ENCODE measurements around the gene LITAF.
A peak's percentile ranks its signal among the peaks of the same experiment; 100 is the strongest.
"Not testable (repeated sequence)": the region's sequence is repeated elsewhere in the genome, so short reads cannot be mapped to it uniquely, and the experiment has no call there.

LITAF gene

GRCh38 chr16:11561856-11562255 lies 24.9 kb downstream of the LITAF start:
- Mint-ChIP-seq H3K27ac (ENCODE audit: low read depth) (peak overlapping the region; percentile 95), H3K4me1 (peaks cover 71% of the 10 kb centered on the region), H3K36me3 (ENCODE audit: insufficient read depth) (peaks cover 66% of the 10 kb centered on the region), H3K9me3 (no peaks in the 10 kb centered on the region), H3K4me3 (peak overlapping the region; percentile 83), H3K27me3 (no peaks in the 10 kb centered on the region)
- ATAC-seq (replicated peaks; ENCODE audit: extremely low read depth, poor library complexity, severe bottlenecking) = no peak
- DNase-seq (ENCODE audit: low spot score in 2 of 2) = no peak

- peaks cover 71% of the 10 kb centered on the region for H3K4me1 Mint-ChIP-seq
- H3K4me3 Mint-ChIP-seq = peak overlapping the region; percentile 83
- H3K27me3 Mint-ChIP-seq = no peaks in the 10 kb centered on the region
- ATAC-seq (replicated peaks; ENCODE audit: extremely low read depth, poor library complexity, severe bottlenecking) (peak; percentile 5), DNase-seq (ENCODE audit: low spot score in 2 of 2) (no peak)
- H3K27ac Mint-ChIP-seq (ENCODE audit: low read depth) = peak overlapping the region; percentile 95
- no peaks in the 10 kb centered on the region for H3K9me3 Mint-ChIP-seq
- peaks cover 66% of the 10 kb centered on the region for H3K36me3 Mint-ChIP-seq (ENCODE audit: insufficient read depth)
Measured at GRCh38 chr16:11561454-11561805, 25.3 kb downstream of the LITAF start.

GRCh38 chr16:11560701-11561453 lies 25.8 kb downstream of the LITAF start:
- Mint-ChIP-seq H3K4me3 (peak overlapping the region; percentile 83), H3K36me3 (ENCODE audit: insufficient read depth) (peaks cover 66% of the 10 kb centered on the region), H3K27ac (ENCODE audit: low read depth) (peak overlapping the region; percentile 95), H3K27me3 (no peaks in the 10 kb centered on the region), H3K9me3 (no peaks in the 10 kb centered on the region), H3K4me1 (peaks cover 71% of the 10 kb centered on the region)
- peak; percentile 63 to 84 for DNase-seq (ENCODE audit: low spot score in 2 of 2)
- ATAC-seq (replicated peaks; ENCODE audit: extremely low read depth, poor library complexity, severe bottlenecking) = peak; percentile 86

GRCh38 chr16:11558308-11558823 lies 28.4 kb downstream of the LITAF start:
- peaks cover 63% of the 10 kb centered on the region for H3K4me1 Mint-ChIP-seq
- not testable (repeated sequence) for ATAC-seq (replicated peaks; ENCODE audit: extremely low read depth, poor library complexity, severe bottlenecking); DNase-seq (ENCODE audit: low spot score in 2 of 2); H3K27me3 Mint-ChIP-seq; H3K9me3 Mint-ChIP-seq
- peaks cover 78% of the 10 kb centered on the region for H3K36me3 Mint-ChIP-seq (ENCODE audit: insufficient read depth)
- peak overlapping the region; percentile 95 for H3K27ac Mint-ChIP-seq (ENCODE audit: low read depth)
- peak overlapping the region; percentile 74 for H3K4me3 Mint-ChIP-seq

GRCh38 chr16:11557801-11558200 lies 28.9 kb downstream of the LITAF start:
- Mint-ChIP-seq H3K36me3 (ENCODE audit: insufficient read depth) (peaks cover 80% of the 10 kb centered on the region), H3K27me3 (no peaks in the 10 kb centered on the region), H3K27ac (ENCODE audit: low read depth) (peak overlapping the region; percentile 95), H3K9me3 (no peaks in the 10 kb centered on the region), H3K4me3 (peak overlapping the region; percentile 74), H3K4me1 (peaks cover 61% of the 10 kb centered on the region)
- DNase-seq (ENCODE audit: low spot score in 2 of 2) (no peak), ATAC-seq (replicated peaks; ENCODE audit: extremely low read depth, poor library complexity, severe bottlenecking) (no peak)

- Mint-ChIP-seq H3K27me3 (no peaks in the 10 kb centered on the region), H3K36me3 (ENCODE audit: insufficient read depth) (peaks cover 82% of the 10 kb centered on the region), H3K27ac (ENCODE audit: low read depth) (peak overlapping the region; percentile 95), H3K9me3 (no peaks in the 10 kb centered on the region), H3K4me1 (peaks cover 66% of the 10 kb centered on the region), H3K4me3 (peak overlapping the region; percentile 74)
- DNase-seq (ENCODE audit: low spot score in 2 of 2) (peak in 1 of 2 donors; percentile 28), ATAC-seq (replicated peaks; ENCODE audit: extremely low read depth, poor library complexity, severe bottlenecking) (peak; percentile 27)
Measured at GRCh38 chr16:11556945-11557720, 29.6 kb downstream of the LITAF start.

GRCh38 chr16:11556214-11556819 lies 30.4 kb downstream of the LITAF start:
- DNase-seq (ENCODE audit: low spot score in 2 of 2) = no peak
- H3K36me3 Mint-ChIP-seq (ENCODE audit: insufficient read depth) = peaks cover 85% of the 10 kb centered on the region
- peak overlapping the region; percentile 95 for H3K27ac Mint-ChIP-seq (ENCODE audit: low read depth)
- peaks cover 60% of the 10 kb centered on the region for H3K4me1 Mint-ChIP-seq
- H3K4me3 Mint-ChIP-seq = peak overlapping the region; percentile 74
- H3K27me3 Mint-ChIP-seq = no peaks in the 10 kb centered on the region
- no peak for ATAC-seq (replicated peaks; ENCODE audit: extremely low read depth, poor library complexity, severe bottlenecking)
- H3K9me3 Mint-ChIP-seq = no peaks in the 10 kb centered on the region

GRCh38 chr16:11554053-11554452 lies 32.7 kb downstream of the LITAF start:
- Mint-ChIP-seq H3K4me1 (peaks cover 61% of the 10 kb centered on the region), H3K27me3 (no peaks in the 10 kb centered on the region), H3K4me3 (peak overlapping the region; percentile 3), H3K27ac (ENCODE audit: low read depth) (no peak overlapping the region), H3K9me3 (no peaks in the 10 kb centered on the region), H3K36me3 (ENCODE audit: insufficient read depth) (peaks cover 91% of the 10 kb centered on the region)
- DNase-seq (ENCODE audit: low spot score in 2 of 2) (no peak), ATAC-seq (replicated peaks; ENCODE audit: extremely low read depth, poor library complexity, severe bottlenecking) (no peak)

GRCh38 chr16:11553371-11553770 lies 33.3 kb downstream of the LITAF start:
- no peak overlapping the region for H3K4me3 Mint-ChIP-seq
- no peaks in the 10 kb centered on the region for H3K9me3 Mint-ChIP-seq
- H3K36me3 Mint-ChIP-seq (ENCODE audit: insufficient read depth) = peaks cover 93% of the 10 kb centered on the region
- no peak overlapping the region for H3K27ac Mint-ChIP-seq (ENCODE audit: low read depth)
- H3K27me3 Mint-ChIP-seq = no peaks in the 10 kb centered on the region
- peaks cover 57% of the 10 kb centered on the region for H3K4me1 Mint-ChIP-seq
- ATAC-seq (replicated peaks; ENCODE audit: extremely low read depth, poor library complexity, severe bottlenecking) = no peak
- DNase-seq (ENCODE audit: low spot score in 2 of 2) = no peak

GRCh38 chr16:11552440-11552839 lies 34.3 kb downstream of the LITAF start:
- no peak overlapping the region for H3K4me3 Mint-ChIP-seq
- peaks cover 95% of the 10 kb centered on the region for H3K36me3 Mint-ChIP-seq (ENCODE audit: insufficient read depth)
- ATAC-seq (replicated peaks; ENCODE audit: extremely low read depth, poor library complexity, severe bottlenecking) = no peak
- H3K4me1 Mint-ChIP-seq = peaks cover 49% of the 10 kb centered on the region
- no peak overlapping the region for H3K27ac Mint-ChIP-seq (ENCODE audit: low read depth)
- H3K9me3 Mint-ChIP-seq = no peaks in the 10 kb centered on the region
- no peak for DNase-seq (ENCODE audit: low spot score in 2 of 2)
- no peaks in the 10 kb centered on the region for H3K27me3 Mint-ChIP-seq

- Mint-ChIP-seq H3K9me3 (no peaks in the 10 kb centered on the region), H3K27me3 (no peaks in the 10 kb centered on the region), H3K4me3 (no peak overlapping the region), H3K36me3 (ENCODE audit: insufficient read depth) (peaks cover 94% of the 10 kb centered on the region), H3K4me1 (peaks cover 43% of the 10 kb centered on the region), H3K27ac (ENCODE audit: low read depth) (no peak overlapping the region)
- DNase-seq (ENCODE audit: low spot score in 2 of 2) (no peak), ATAC-seq (replicated peaks; ENCODE audit: extremely low read depth, poor library complexity, severe bottlenecking) (no peak)
Measured at GRCh38 chr16:11551842-11552241, 34.9 kb downstream of the LITAF start.

- DNase-seq (ENCODE audit: low spot score in 2 of 2) = no peak
- no peak overlapping the region for H3K4me3 Mint-ChIP-seq
- no peaks in the 10 kb centered on the region for H3K9me3 Mint-ChIP-seq
- no peak for ATAC-seq (replicated peaks; ENCODE audit: extremely low read depth, poor library complexity, severe bottlenecking)
- peak overlapping the region; percentile 71 for H3K27ac Mint-ChIP-seq (ENCODE audit: low read depth)
- peaks cover 34% of the 10 kb centered on the region for H3K4me1 Mint-ChIP-seq
- no peaks in the 10 kb centered on the region for H3K27me3 Mint-ChIP-seq
- H3K36me3 Mint-ChIP-seq (ENCODE audit: insufficient read depth) = peaks cover 89% of the 10 kb centered on the region
Measured at GRCh38 chr16:11550791-11551498, 35.8 kb downstream of the LITAF start.
